GM12878 (cell line): ENCODE measurements around the gene DHPS. TPM values are rescaled to one million over a fixed set of nuclear protein-coding genes. Genes with fewer than 3 reads are reported as not detected.
A peak's percentile ranks its signal among the peaks of the same experiment; 100 is the strongest.

Source experiments
- BHLHE40 ChIP-seq, 2 experiments: fragments of 450-650 bp in 1 of 2; IDR thresholded peaks; 2 replicates each; pipeline ENCODE4 v1.6.1; 2011 to 2017; ENCODE audit warnings: low read depth in 2 of 2, borderline replicate concordance in 1 of 2, improper control_type of control experiment in 1 of 2, low read length in 1 of 2, mild to moderate bottlenecking in 1 of 2
- CBFB ChIP-seq: IDR thresholded peaks from 2 replicates; pipeline ENCODE4 v1.6.1; 2016; ENCODE audit warnings: antibody characterized with exemption, low read depth
- ESRRA ChIP-seq: IDR thresholded peaks from 2 replicates; pipeline ENCODE4 v1.6.1; 2012; ENCODE audit warnings: mild to moderate bottlenecking, low read length, improper control_type of control experiment
- FOXM1 ChIP-seq: IDR thresholded peaks from 2 replicates; pipeline ENCODE4 v1.6.1; 2012; ENCODE audit warnings: low read depth, mild to moderate bottlenecking, inconsistent platforms, low read length, moderate library complexity
- IKZF1 ChIP-seq: fragments of 450-650 bp; conservative IDR thresholded peaks from 2 replicates; pipeline ENCODE4 v1.6.1; 2017; ENCODE audit warnings: antibody characterized with exemption, mild to moderate bottlenecking
- MEF2B ChIP-seq: fragments of 450-650 bp; IDR thresholded peaks from 2 replicates; pipeline ENCODE4 v1.6.1; 2018; ENCODE audit warnings: mild to moderate bottlenecking, moderate library complexity; ENCODE audit not compliant: partially characterized antibody, poor library complexity, severe bottlenecking
- NKRF ChIP-seq: fragments of 450-650 bp; conservative IDR thresholded peaks from 2 replicates; pipeline ENCODE4 v1.6.1; 2017; ENCODE audit warnings: mild to moderate bottlenecking, moderate library complexity
- PAX5 ChIP-seq: IDR thresholded peaks from 2 replicates; pipeline ENCODE4 v1.6.1; 2011; ENCODE audit warnings: low read depth, low read length, borderline replicate concordance
- SP1 ChIP-seq: IDR thresholded peaks from one replicate; pipeline ENCODE4 v1.6.1; 2011; ENCODE audit warnings: low read depth, low read length
- TCF7 ChIP-seq: IDR thresholded peaks from 2 replicates; pipeline ENCODE4 v1.6.1; 2014; ENCODE audit warnings: antibody characterized with exemption, borderline replicate concordance
- ZNF274 ChIP-seq: IDR thresholded peaks from one replicate; pipeline ENCODE4 v1.8.0; 2011; ENCODE audit not compliant: insufficient read length, insufficient read depth
- polyA plus RNA-seq, 11 experiments: library from polyadenylated mRNA; depleted of rRNA in 4 of 11; unstranded in 6 of 11; stranded (reverse) in 5 of 11; fragments of >200 nt; fragmentation: Nextera tagmentation in 4 of 11; fragmentation: Illumina TruSeq in 1 of 11; extraction: Ambion mirVana in 4 of 11; extraction: Trizol in 1 of 11; gene quantifications; 1 replicate in 1 of 11; 2 replicates in 10 of 11; pipeline versions ENCODE4 v1.2.1 to v1.2.3, GENCODE V29; 2011 to 2016; ENCODE audit warnings: inconsistent platforms in 2 of 11, missing spikeins in 2 of 11, low read depth in 1 of 11
- total RNA-seq, 4 experiments: library from RNA; depleted of rRNA in 3 of 4; stranded (reverse); fragments of >200 nt in 3 of 4; fragmentation: Illumina TruSeq in 1 of 4; extraction: Trizol in 1 of 4; gene quantifications; 2 replicates each; pipeline versions ENCODE4 v1.2.1 to v1.2.3, GENCODE V29; 2013 to 2021
- TF ChIP-seq, protein P1 (sequence below): fragments of 450-650 bp; IDR thresholded peaks from 2 replicates; pipeline ENCODE4 v1.6.1; 2014; ENCODE audit warnings: mild to moderate bottlenecking
- TF ChIP-seq, protein P2 (sequence below): IDR thresholded peaks from 2 replicates; pipeline ENCODE4 v1.6.1; 2012; ENCODE audit warnings: improper control_type of control experiment, low read depth, low read length; ENCODE audit not compliant: insufficient replicate concordance
- TF ChIP-seq, protein P3 (sequence below): fragments of 450-650 bp; IDR thresholded peaks from 2 replicates; pipeline ENCODE4 v1.6.1; 2018; ENCODE audit warnings: borderline replicate concordance, mild to moderate bottlenecking; ENCODE audit not compliant: partially characterized antibody
- TF ChIP-seq, protein P4 (sequence below): IDR thresholded peaks from 2 replicates; pipeline ENCODE4 v1.6.1; 2011; ENCODE audit warnings: borderline replicate concordance, low read depth, mild to moderate bottlenecking, moderate library complexity, low read length; ENCODE audit not compliant: insufficient read depth, poor library complexity, severe bottlenecking

DHPS gene
- total and polyA plus RNA-seq, 10 of the 15 experiments (the other 5 are each of a cell fraction or from before 2014, with no cell fraction given), result 36.4 to 104 (median 83.4) TPM

DNA sequence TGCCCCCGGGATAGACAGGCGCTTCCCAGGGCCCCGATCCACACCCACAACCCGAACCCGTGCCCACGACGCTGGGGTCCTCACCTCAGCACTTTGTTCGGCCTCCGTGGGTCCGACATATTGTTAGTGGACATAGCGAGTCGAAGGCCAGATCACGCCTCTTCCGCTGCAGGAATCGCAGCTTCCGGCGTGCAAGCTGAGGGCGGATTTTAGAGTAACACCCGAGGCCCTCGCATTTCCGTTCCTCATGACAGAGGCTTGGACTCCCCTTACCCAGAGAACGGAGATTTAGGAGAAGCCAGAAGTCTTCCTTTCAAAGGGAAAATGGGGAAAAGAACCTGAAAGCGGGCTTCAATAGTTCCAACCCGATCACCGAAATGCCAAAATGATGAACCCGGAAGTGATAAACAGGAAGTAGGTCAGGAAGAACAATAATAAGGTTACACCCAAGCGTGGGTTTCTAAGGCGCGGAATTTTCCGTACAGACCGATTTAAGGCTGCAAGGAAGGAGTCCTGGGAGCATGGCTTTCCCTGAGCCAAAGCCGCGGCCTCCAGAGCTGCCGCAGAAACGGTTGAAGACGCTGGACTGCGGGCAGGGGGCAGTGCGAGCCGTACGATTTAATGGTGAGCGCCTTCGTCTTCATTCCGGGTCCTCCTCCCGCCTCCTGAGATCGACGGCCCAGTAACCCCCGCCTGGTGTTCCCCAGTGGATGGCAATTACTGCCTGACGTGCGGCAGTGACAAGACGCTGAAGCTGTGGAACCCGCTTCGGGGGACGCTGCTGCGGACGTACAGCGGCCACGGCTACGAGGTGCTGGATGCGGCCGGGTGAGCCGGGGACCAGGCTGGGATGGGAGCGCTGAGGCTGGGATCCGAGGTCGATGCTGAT lies 12.2 kb downstream of the DHPS start (continued):
- TF ChIP-seq NKRF (peak; percentile 76; the same call in 1 of the 2 replicates), IKZF1 (peak; percentile 93), PAX5 (no peak), ESRRA (no peak; the same call in 1 of the 2 replicates), BHLHE40 (IDR thresholded peaks at IDR 0.05; ENCODE audit: borderline replicate concordance in 1 of 2, low read depth in 2 of 2, low read length in 1 of 2) (peak in 1 of 2 experiments; percentile 23; a peak in 1 of 4 replicates), SP1 (no peak), ZNF274 (no peak), MEF2B (peak; percentile 64), CBFB (no peak), FOXM1 (0 out of 2 replicates have a peak, but pooled peaks have one; percentile 52), TCF7 (no peak)
- TF ChIP-seq, protein P1, sequence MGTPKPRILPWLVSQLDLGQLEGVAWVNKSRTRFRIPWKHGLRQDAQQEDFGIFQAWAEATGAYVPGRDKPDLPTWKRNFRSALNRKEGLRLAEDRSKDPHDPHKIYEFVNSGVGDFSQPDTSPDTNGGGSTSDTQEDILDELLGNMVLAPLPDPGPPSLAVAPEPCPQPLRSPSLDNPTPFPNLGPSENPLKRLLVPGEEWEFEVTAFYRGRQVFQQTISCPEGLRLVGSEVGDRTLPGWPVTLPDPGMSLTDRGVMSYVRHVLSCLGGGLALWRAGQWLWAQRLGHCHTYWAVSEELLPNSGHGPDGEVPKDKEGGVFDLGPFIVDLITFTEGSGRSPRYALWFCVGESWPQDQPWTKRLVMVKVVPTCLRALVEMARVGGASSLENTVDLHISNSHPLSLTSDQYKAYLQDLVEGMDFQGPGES, result peak; percentile 54; the same call in 1 of the 2 replicates
- TF ChIP-seq, protein P2, sequence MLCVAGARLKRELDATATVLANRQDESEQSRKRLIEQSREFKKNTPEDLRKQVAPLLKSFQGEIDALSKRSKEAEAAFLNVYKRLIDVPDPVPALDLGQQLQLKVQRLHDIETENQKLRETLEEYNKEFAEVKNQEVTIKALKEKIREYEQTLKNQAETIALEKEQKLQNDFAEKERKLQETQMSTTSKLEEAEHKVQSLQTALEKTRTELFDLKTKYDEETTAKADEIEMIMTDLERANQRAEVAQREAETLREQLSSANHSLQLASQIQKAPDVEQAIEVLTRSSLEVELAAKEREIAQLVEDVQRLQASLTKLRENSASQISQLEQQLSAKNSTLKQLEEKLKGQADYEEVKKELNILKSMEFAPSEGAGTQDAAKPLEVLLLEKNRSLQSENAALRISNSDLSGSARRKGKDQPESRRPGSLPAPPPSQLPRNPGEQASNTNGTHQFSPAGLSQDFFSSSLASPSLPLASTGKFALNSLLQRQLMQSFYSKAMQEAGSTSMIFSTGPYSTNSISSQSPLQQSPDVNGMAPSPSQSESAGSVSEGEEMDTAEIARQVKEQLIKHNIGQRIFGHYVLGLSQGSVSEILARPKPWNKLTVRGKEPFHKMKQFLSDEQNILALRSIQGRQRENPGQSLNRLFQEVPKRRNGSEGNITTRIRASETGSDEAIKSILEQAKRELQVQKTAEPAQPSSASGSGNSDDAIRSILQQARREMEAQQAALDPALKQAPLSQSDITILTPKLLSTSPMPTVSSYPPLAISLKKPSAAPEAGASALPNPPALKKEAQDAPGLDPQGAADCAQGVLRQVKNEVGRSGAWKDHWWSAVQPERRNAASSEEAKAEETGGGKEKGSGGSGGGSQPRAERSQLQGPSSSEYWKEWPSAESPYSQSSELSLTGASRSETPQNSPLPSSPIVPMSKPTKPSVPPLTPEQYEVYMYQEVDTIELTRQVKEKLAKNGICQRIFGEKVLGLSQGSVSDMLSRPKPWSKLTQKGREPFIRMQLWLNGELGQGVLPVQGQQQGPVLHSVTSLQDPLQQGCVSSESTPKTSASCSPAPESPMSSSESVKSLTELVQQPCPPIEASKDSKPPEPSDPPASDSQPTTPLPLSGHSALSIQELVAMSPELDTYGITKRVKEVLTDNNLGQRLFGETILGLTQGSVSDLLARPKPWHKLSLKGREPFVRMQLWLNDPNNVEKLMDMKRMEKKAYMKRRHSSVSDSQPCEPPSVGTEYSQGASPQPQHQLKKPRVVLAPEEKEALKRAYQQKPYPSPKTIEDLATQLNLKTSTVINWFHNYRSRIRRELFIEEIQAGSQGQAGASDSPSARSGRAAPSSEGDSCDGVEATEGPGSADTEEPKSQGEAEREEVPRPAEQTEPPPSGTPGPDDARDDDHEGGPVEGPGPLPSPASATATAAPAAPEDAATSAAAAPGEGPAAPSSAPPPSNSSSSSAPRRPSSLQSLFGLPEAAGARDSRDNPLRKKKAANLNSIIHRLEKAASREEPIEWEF, result no peak
- TF ChIP-seq, protein P3, sequence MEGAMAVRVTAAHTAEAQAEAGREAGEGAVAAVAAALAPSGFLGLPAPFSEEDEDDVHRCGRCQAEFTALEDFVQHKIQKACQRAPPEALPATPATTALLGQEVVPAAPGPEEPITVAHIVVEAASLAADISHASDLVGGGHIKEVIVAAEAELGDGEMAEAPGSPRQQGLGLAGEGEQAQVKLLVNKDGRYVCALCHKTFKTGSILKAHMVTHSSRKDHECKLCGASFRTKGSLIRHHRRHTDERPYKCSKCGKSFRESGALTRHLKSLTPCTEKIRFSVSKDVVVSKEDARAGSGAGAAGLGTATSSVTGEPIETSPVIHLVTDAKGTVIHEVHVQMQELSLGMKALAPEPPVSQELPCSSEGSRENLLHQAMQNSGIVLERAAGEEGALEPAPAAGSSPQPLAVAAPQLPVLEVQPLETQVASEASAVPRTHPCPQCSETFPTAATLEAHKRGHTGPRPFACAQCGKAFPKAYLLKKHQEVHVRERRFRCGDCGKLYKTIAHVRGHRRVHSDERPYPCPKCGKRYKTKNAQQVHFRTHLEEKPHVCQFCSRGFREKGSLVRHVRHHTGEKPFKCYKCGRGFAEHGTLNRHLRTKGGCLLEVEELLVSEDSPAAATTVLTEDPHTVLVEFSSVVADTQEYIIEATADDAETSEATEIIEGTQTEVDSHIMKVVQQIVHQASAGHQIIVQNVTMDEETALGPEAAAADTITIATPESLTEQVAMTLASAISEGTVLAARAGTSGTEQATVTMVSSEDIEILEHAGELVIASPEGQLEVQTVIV, result peak; percentile 93
- TF ChIP-seq, protein P4, sequence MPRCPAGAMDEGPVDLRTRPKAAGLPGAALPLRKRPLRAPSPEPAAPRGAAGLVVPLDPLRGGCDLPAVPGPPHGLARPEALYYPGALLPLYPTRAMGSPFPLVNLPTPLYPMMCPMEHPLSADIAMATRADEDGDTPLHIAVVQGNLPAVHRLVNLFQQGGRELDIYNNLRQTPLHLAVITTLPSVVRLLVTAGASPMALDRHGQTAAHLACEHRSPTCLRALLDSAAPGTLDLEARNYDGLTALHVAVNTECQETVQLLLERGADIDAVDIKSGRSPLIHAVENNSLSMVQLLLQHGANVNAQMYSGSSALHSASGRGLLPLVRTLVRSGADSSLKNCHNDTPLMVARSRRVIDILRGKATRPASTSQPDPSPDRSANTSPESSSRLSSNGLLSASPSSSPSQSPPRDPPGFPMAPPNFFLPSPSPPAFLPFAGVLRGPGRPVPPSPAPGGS, result no peak
